Endothelial cell of umbilical vein (primary cell): ENCODE results near the gene FGF9. TPM values are rescaled to one million over a fixed set of nuclear protein-coding genes. Genes with fewer than 3 reads are reported as not detected.

Source experiments
- BruUV-seq: library from RNA; stranded (reverse); fragments of 400-500 nt; replicated peaks from 2 replicates; lab custom pipeline; 2021; lab: Mats Ljungman, UMichigan
- CTCF ChIA-PET: fragments of 300-600, 350-600 bp; sonication (Branson Sonifier 250); formaldehyde crosslinking; loops from one replicate; lab custom pipeline; 2021; ENCODE audit warnings: antibody characterized with exemption, inconsistent platforms; lab: Charles Lee
- POLR2A ChIA-PET: fragments of 300-600, 350-600 bp; sonication (Branson Sonifier 250); formaldehyde crosslinking; loops from one replicate; lab custom pipeline; 2021; ENCODE audit warnings: antibody characterized with exemption, inconsistent platforms; lab: Charles Lee
- DNase-seq: peaks from one replicate; pipeline ENCODE4 v3.0.0-alpha.2; 2011; ENCODE audit warnings: low read depth, low spot score
- FAIRE-seq: peaks from 2 replicates; lab custom pipeline; 2011; peaks lifted over from hg19 to GRCh38; lab: Jason Lieb, UNC
- H2AFZ ChIP-seq: 2 replicates; pipeline ENCODE4 v1.6.0; 2012; ENCODE audit warnings: low read depth, low read length, control low read depth, inconsistent platforms
- H3K27ac ChIP-seq: 2 replicates; pipeline ENCODE4 v1.5.1; 2011; ENCODE audit warnings: low read depth, mild to moderate bottlenecking, control low read depth, low read length, moderate library complexity; ENCODE audit not compliant: insufficient read depth
- H3K27me3 ChIP-seq, 2 experiments: 2 replicates each; pipeline versions ENCODE4 v1.6.0 to v1.6.1; 2011; ENCODE audit warnings: low read length in 2 of 2, mixed read lengths in 1 of 2; ENCODE audit not compliant: control insufficient read depth in 2 of 2, insufficient read depth in 2 of 2
- H3K36me3 ChIP-seq, 2 experiments: 2 replicates in 1 of 2; 3 replicates in 1 of 2; pipeline ENCODE4 v1.5.1; 2011; ENCODE audit warnings: low read length in 2 of 2, mild to moderate bottlenecking in 1 of 2, moderate library complexity in 1 of 2; ENCODE audit not compliant: control insufficient read depth in 2 of 2, insufficient read depth in 2 of 2; ENCODE audit errors: extremely low read depth in 1 of 2
- H3K4me1 ChIP-seq: 3 replicates; pipeline ENCODE4 v1.5.1; 2011; ENCODE audit warnings: mild to moderate bottlenecking, low read length; ENCODE audit not compliant: control insufficient read depth, insufficient read depth; ENCODE audit errors: extremely low read depth
- H3K4me2 ChIP-seq: 2 replicates; pipeline ENCODE4 v1.6.1; 2011; ENCODE audit warnings: low read length, control low read depth, mixed read lengths; ENCODE audit not compliant: insufficient read depth
- H3K4me3 ChIP-seq, 3 experiments: fragments of 200-600 bp in 1 of 3; sonication (generic), shearing (Covaris generic) in 1 of 3; replicated peaks in 1 of 3; 2 replicates each; pipeline ENCODE4 v1.5.1; 2011 to 2016; ENCODE audit warnings: control low read depth in 3 of 3, low read length in 3 of 3, mild to moderate bottlenecking in 2 of 3, inconsistent platforms in 1 of 3, low read depth in 1 of 3, moderate library complexity in 1 of 3; ENCODE audit not compliant: insufficient read depth in 1 of 3
- H3K79me2 ChIP-seq: 2 replicates; pipeline ENCODE4 v1.6.0; 2012; ENCODE audit warnings: low read length, inconsistent platforms; ENCODE audit not compliant: control insufficient read depth, insufficient read depth
- H3K9ac ChIP-seq: replicated peaks from 2 replicates; pipeline ENCODE3; 2011; ENCODE audit warnings: low read length, control low read depth; ENCODE audit not compliant: insufficient read depth; ENCODE audit errors: extremely low read depth
- H3K9me1 ChIP-seq: replicated peaks from 3 replicates; pipeline ENCODE4 v1.6.0; 2011; ENCODE audit warnings: mild to moderate bottlenecking, low read length; ENCODE audit not compliant: control insufficient read depth, insufficient read depth; ENCODE audit errors: extremely low read depth
- H3K9me3 ChIP-seq: replicated peaks from 2 replicates; pipeline ENCODE4 v1.5.1; 2012; ENCODE audit warnings: low read length, inconsistent platforms; ENCODE audit not compliant: control insufficient read depth, insufficient read depth
- H4K20me1 ChIP-seq: replicated peaks from 2 replicates; pipeline ENCODE3; 2011; ENCODE audit warnings: mild to moderate bottlenecking, low read length; ENCODE audit not compliant: control insufficient read depth, insufficient read depth; ENCODE audit errors: extremely low read depth
- EZH2 ChIP-seq: IDR thresholded peaks from 2 replicates; pipeline ENCODE4 v1.6.1; 2012; ENCODE audit warnings: borderline replicate concordance, low read depth, mild to moderate bottlenecking, moderate library complexity, low read length, inconsistent platforms; ENCODE audit not compliant: severe bottlenecking
- FOS ChIP-seq: IDR thresholded peaks from 2 replicates; pipeline ENCODE4 v1.6.1; 2011; ENCODE audit warnings: mild to moderate bottlenecking, low read length, moderate library complexity, borderline replicate concordance; ENCODE audit not compliant: insufficient read depth
- GATA2 ChIP-seq: IDR thresholded peaks from 2 replicates; pipeline ENCODE4 v1.7.0; 2011; ENCODE audit warnings: low read depth, mild to moderate bottlenecking, moderate library complexity, mixed read lengths, low read length; ENCODE audit not compliant: insufficient read length, insufficient read depth
- JUN ChIP-seq: IDR thresholded peaks from 2 replicates; pipeline ENCODE4 v1.6.1; 2011; ENCODE audit warnings: borderline replicate concordance, low read depth; ENCODE audit not compliant: insufficient read length, insufficient read depth
- MYC ChIP-seq: IDR thresholded peaks from one replicate; pipeline ENCODE4 v1.6.1; 2011; ENCODE audit warnings: mild to moderate bottlenecking, low read depth, low read length
- POLR2A ChIP-seq: IDR thresholded peaks from 2 replicates; pipeline ENCODE4 v1.6.1; 2012; ENCODE audit warnings: low read depth, mild to moderate bottlenecking, control low read depth, low read length
- POLR2AphosphoS5 ChIP-seq: IDR thresholded peaks from 2 replicates; pipeline ENCODE4 v1.6.1; 2012; ENCODE audit warnings: low read depth, mild to moderate bottlenecking, control low read depth, low read length, moderate library complexity; ENCODE audit not compliant: insufficient read depth
- dilution Hi-C: fragments of 300-500 bp; cut with MboI; formaldehyde crosslinking; loops from one replicate; pipeline ENCODE4 v1.15.0; 2019; ENCODE audit warnings: low sequenced_read_pairs; ENCODE audit not compliant: extremely low pct_ligation_motif_present
- intact Hi-C: fragments of 100-400 bp; cut with micrococcal nuclease; formaldehyde crosslinking; loops from one replicate; pipeline ENCODE4 v1.10.0; 2022
- polyA plus RNA-seq, 4 experiments: library from polyadenylated mRNA; depleted of rRNA in 3 of 4; stranded (reverse) in 3 of 4; unstranded in 1 of 4; fragments of >200 nt; gene quantifications; 2 replicates each; pipeline versions ENCODE4 v1.2.1 to v1.2.3, GENCODE V29; 2011 to 2012; ENCODE audit warnings: missing spikeins in 1 of 4
- total RNA-seq: library from RNA; stranded (reverse); gene quantifications from 2 replicates; pipeline ENCODE4 v1.2.3, GENCODE V29; 2021
- TF ChIP-seq, protein P1 (sequence below), 2 donors: IDR thresholded peaks; 1 replicate in 1 of 2; 2 replicates in 1 of 2; pipeline ENCODE4 v1.5.1; 2011; ENCODE audit warnings: low read length in 2 of 2, mild to moderate bottlenecking in 2 of 2, moderate library complexity in 2 of 2, control low read depth in 1 of 2, inconsistent platforms in 1 of 2, low read depth in 1 of 2; ENCODE audit not compliant: insufficient read depth in 1 of 2; ENCODE audit errors: extremely low read depth in 1 of 2
- TF ChIP-seq, protein P2 (sequence below): IDR thresholded peaks from 2 replicates; pipeline ENCODE4 v1.6.1; 2011; ENCODE audit not compliant: insufficient read depth, insufficient read length

FGF9 gene
- total and polyA plus RNA-seq, 2 donors (not counting 3 experiments of a cell fraction or from before 2014, with no cell fraction given): not detected

DNA sequence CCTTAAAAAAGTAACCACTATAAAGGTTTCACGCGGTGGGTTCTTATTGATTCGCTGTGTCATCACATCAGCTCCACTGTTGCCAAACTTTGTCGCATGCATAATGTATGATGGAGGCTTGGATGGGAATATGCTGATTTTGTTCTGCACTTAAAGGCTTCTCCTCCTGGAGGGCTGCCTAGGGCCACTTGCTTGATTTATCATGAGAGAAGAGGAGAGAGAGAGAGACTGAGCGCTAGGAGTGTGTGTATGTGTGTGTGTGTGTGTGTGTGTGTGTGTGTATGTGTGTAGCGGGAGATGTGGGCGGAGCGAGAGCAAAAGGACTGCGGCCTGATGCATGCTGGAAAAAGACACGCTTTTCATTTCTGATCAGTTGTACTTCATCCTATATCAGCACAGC is 30.6 kb downstream of the FGF9 start:
- DNase-seq (no peak), FAIRE-seq (no peak)
- Histone ChIP-seq H3K9me1 (no peaks in the 10 kb centered on the region), H3K27me3 (no peaks in the 10 kb centered on the region), H3K79me2 (no peaks in the 10 kb centered on the region), H3K4me2 (no peak overlapping the region), H3K27ac (no peak overlapping the region), H3K36me3 (no peaks in the 10 kb centered on the region), H3K9ac (no peak overlapping the region), H2AFZ (no peak overlapping the region), H4K20me1 (no peaks in the 10 kb centered on the region), H3K9me3 (no peaks in the 10 kb centered on the region), H3K4me1 (no peaks in the 10 kb centered on the region), H3K4me3 (no peak overlapping the region)
- TF ChIP-seq, protein P1, sequence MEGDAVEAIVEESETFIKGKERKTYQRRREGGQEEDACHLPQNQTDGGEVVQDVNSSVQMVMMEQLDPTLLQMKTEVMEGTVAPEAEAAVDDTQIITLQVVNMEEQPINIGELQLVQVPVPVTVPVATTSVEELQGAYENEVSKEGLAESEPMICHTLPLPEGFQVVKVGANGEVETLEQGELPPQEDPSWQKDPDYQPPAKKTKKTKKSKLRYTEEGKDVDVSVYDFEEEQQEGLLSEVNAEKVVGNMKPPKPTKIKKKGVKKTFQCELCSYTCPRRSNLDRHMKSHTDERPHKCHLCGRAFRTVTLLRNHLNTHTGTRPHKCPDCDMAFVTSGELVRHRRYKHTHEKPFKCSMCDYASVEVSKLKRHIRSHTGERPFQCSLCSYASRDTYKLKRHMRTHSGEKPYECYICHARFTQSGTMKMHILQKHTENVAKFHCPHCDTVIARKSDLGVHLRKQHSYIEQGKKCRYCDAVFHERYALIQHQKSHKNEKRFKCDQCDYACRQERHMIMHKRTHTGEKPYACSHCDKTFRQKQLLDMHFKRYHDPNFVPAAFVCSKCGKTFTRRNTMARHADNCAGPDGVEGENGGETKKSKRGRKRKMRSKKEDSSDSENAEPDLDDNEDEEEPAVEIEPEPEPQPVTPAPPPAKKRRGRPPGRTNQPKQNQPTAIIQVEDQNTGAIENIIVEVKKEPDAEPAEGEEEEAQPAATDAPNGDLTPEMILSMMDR (IDR thresholded peaks at IDR 0.05; ENCODE audit: extremely low read depth in 1 of 2, insufficient read depth in 1 of 2, low read depth in 1 of 2, low read length in 2 of 2): no peak
- no peak for TF ChIP-seq POLR2AphosphoS5
- no peak for TF ChIP-seq POLR2A
- TF ChIP-seq JUN: no peak
- no peak for TF ChIP-seq MYC
- TF ChIP-seq EZH2: no peak
- TF ChIP-seq, protein P2, sequence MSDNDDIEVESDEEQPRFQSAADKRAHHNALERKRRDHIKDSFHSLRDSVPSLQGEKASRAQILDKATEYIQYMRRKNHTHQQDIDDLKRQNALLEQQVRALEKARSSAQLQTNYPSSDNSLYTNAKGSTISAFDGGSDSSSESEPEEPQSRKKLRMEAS: no peak
- TF ChIP-seq FOS: no peak
- no peak for TF ChIP-seq GATA2
- dilution Hi-C loops (no loop called here), intact Hi-C loops (no loop called here)
- no TSS peak for BruUV-seq
- POLR2A ChIA-PET: no interaction called here
- CTCF ChIA-PET: no interaction called here
